H9 (cell line): Measurements from ENCODE around the gene HNRNPLL. TPM values are rescaled to one million over a fixed set of nuclear protein-coding genes. Genes with fewer than 3 reads are reported as not detected.

Source experiments
- DNase-seq: peaks from one replicate; pipeline ENCODE4 v3.0.0-alpha.2; 2017
- H2AFZ ChIP-seq: one replicate; pipeline ENCODE4 v1.6.1; 2013; ENCODE audit warnings: mild to moderate bottlenecking, low read length, control low read depth, moderate library complexity
- H2AK5ac ChIP-seq: 2 replicates; pipeline ENCODE4 v1.6.1; 2013; ENCODE audit warnings: low read length, control low read depth, mixed read lengths; ENCODE audit not compliant: insufficient read length
- H2BK120ac ChIP-seq: one replicate; pipeline ENCODE4 v1.6.1; 2013; ENCODE audit warnings: low read depth, mild to moderate bottlenecking, low read length, control low read depth, inconsistent platforms; ENCODE audit not compliant: poor library complexity, severe bottlenecking
- H2BK12ac ChIP-seq: 2 replicates; pipeline ENCODE4 v1.6.1; 2013; ENCODE audit warnings: low read length, control low read depth, mixed read lengths, low read depth; ENCODE audit not compliant: insufficient read length
- H2BK15ac ChIP-seq: 2 replicates; pipeline ENCODE4 v1.6.1; 2013; ENCODE audit warnings: low read depth, low read length, control low read depth
- H2BK20ac ChIP-seq: one replicate; pipeline ENCODE4 v1.6.1; 2013; ENCODE audit warnings: low read depth, mild to moderate bottlenecking, low read length, control low read depth, inconsistent platforms; ENCODE audit not compliant: poor library complexity, severe bottlenecking
- H2BK5ac ChIP-seq: 2 replicates; pipeline ENCODE4 v1.6.1; 2013; ENCODE audit warnings: low read length, control low read depth, mixed read lengths; ENCODE audit not compliant: insufficient read length
- H3K14ac ChIP-seq: 2 replicates; pipeline ENCODE4 v1.6.1; 2013; ENCODE audit warnings: low read length, control low read depth; ENCODE audit not compliant: insufficient read depth
- H3K18ac ChIP-seq: 2 replicates; pipeline ENCODE4 v1.6.1; 2013; ENCODE audit warnings: low read depth, mild to moderate bottlenecking, mixed read lengths, low read length, control low read depth; ENCODE audit not compliant: insufficient read length
- H3K23ac ChIP-seq: 2 replicates; pipeline ENCODE4 v1.6.1; 2013; ENCODE audit warnings: low read length, control low read depth, mixed read lengths, low read depth; ENCODE audit not compliant: insufficient read length
- H3K23me2 ChIP-seq: 2 replicates; pipeline ENCODE4 v1.6.1; 2013; ENCODE audit warnings: low read depth, mild to moderate bottlenecking, mixed read lengths, low read length, control low read depth; ENCODE audit not compliant: insufficient read length, poor library complexity, severe bottlenecking
- H3K27ac ChIP-seq: 2 replicates; pipeline ENCODE4 v1.5.1; 2013; ENCODE audit warnings: low read length, control low read depth, mixed read lengths, low read depth; ENCODE audit not compliant: insufficient read length
- H3K27me3 ChIP-seq: 2 replicates; pipeline ENCODE4 v1.6.1; 2013; ENCODE audit warnings: low read length, control low read depth, inconsistent platforms; ENCODE audit not compliant: insufficient read depth
- H3K4ac ChIP-seq: 2 replicates; pipeline ENCODE4 v1.6.1; 2013; ENCODE audit warnings: low read depth, mild to moderate bottlenecking, control low read depth, inconsistent platforms, low read length, moderate library complexity
- H3K4me1 ChIP-seq: 2 replicates; pipeline ENCODE4 v1.6.1; 2013; ENCODE audit warnings: low read length, control low read depth, inconsistent platforms; ENCODE audit not compliant: insufficient read depth
- H3K4me2 ChIP-seq: 2 replicates; pipeline ENCODE4 v1.6.1; 2013; ENCODE audit warnings: low read length, control low read depth, mixed read lengths; ENCODE audit not compliant: insufficient read length, insufficient read depth
- H3K56ac ChIP-seq: 2 replicates; pipeline ENCODE4 v1.6.1; 2013; ENCODE audit warnings: low read depth, mild to moderate bottlenecking, mixed read lengths, low read length, control low read depth; ENCODE audit not compliant: insufficient read length
- H3K79me1 ChIP-seq: 2 replicates; pipeline ENCODE4 v1.6.1; 2013; ENCODE audit warnings: low read depth, mild to moderate bottlenecking, moderate library complexity, low read length, control low read depth, inconsistent platforms; ENCODE audit not compliant: insufficient read depth, poor library complexity, severe bottlenecking
- H3K79me2 ChIP-seq: 2 replicates; pipeline ENCODE4 v1.6.1; 2013; ENCODE audit warnings: low read length, control low read depth, inconsistent platforms; ENCODE audit not compliant: insufficient read depth
- H3K9ac ChIP-seq: 2 replicates; pipeline ENCODE4 v1.6.1; 2013; ENCODE audit warnings: low read length, control low read depth, mixed read lengths; ENCODE audit not compliant: insufficient read length; ENCODE audit errors: extremely low read depth
- H3K9me3 ChIP-seq: one replicate; pipeline ENCODE4 v1.6.1; 2013; ENCODE audit warnings: low read depth, low read length, inconsistent platforms; ENCODE audit not compliant: control insufficient read depth
- H3T11ph ChIP-seq: one replicate; pipeline ENCODE4 v1.6.1; 2013; ENCODE audit warnings: mild to moderate bottlenecking, low read length, control low read depth, inconsistent platforms
- H4K20me1 ChIP-seq: one replicate; pipeline ENCODE4 v1.6.1; 2013; ENCODE audit not compliant: control insufficient read depth, insufficient read length, insufficient read depth
- H4K5ac ChIP-seq: 2 replicates; pipeline ENCODE4 v1.6.1; 2013; ENCODE audit warnings: low read depth, mild to moderate bottlenecking, mixed read lengths, low read length, control low read depth; ENCODE audit not compliant: insufficient read length
- H4K8ac ChIP-seq: replicated peaks from 2 replicates; pipeline ENCODE4 v1.6.1; 2013; ENCODE audit warnings: low read length, control low read depth, mixed read lengths, low read depth; ENCODE audit not compliant: insufficient read length
- H4K91ac ChIP-seq: 2 replicates; pipeline ENCODE4 v1.6.1; 2013; ENCODE audit warnings: low read depth, mild to moderate bottlenecking, moderate library complexity, mixed read lengths, low read length, control low read depth; ENCODE audit not compliant: insufficient read length
- H3K27ac Mint-ChIP-seq, 3 experiments: 2 replicates in 2 of 3; 3 replicates in 1 of 3; pipeline ENCODE4 v1.8.0; 2020 to 2021; ENCODE audit warnings: mixed read lengths in 3 of 3, mild to moderate bottlenecking in 1 of 3, moderate library complexity in 1 of 3
- H3K27me3 Mint-ChIP-seq: 2 replicates; pipeline ENCODE4 v1.8.0; 2021; ENCODE audit warnings: low read depth, mild to moderate bottlenecking, moderate library complexity, mixed read lengths
- H3K36me3 Mint-ChIP-seq, 3 experiments: 2 replicates in 2 of 3; 3 replicates in 1 of 3; pipeline ENCODE4 v1.8.0; 2020 to 2021; ENCODE audit warnings: low read depth in 3 of 3, mixed read lengths in 3 of 3; ENCODE audit not compliant: insufficient read depth in 1 of 3
- H3K4me1 Mint-ChIP-seq, 2 experiments: 2 replicates each; pipeline ENCODE4 v1.8.0; 2020; ENCODE audit warnings: mixed read lengths in 2 of 2
- H3K4me3 Mint-ChIP-seq, 2 experiments: 2 replicates in 1 of 2; 3 replicates in 1 of 2; pipeline ENCODE4 v1.8.0; 2020 to 2021; ENCODE audit warnings: mild to moderate bottlenecking in 2 of 2, mixed read lengths in 2 of 2, moderate library complexity in 1 of 2
- H3K9me3 Mint-ChIP-seq, 2 experiments: 2 replicates in 1 of 2; 3 replicates in 1 of 2; pipeline ENCODE4 v1.8.0; 2020; ENCODE audit warnings: mild to moderate bottlenecking in 2 of 2, mixed read lengths in 2 of 2, moderate library complexity in 1 of 2
- WGBS: extraction: QIAGEN DNeasy Blood & Tissue Kit; methylation state at CpG from one replicate; pipeline ENCODE4 v1.1.7; 2013; ENCODE audit warnings: missing lambda C conversion rate, low lambda C conversion rate, mixed read lengths; ENCODE audit not compliant: insufficient read length; ENCODE audit errors: extremely low coverage; 5-methylcytosine and 5-hydroxymethylcytosine counted together
- total RNA-seq: library from RNA; stranded (reverse); gene quantifications from 2 replicates; pipeline ENCODE4 v1.2.1, GENCODE V29; 2021
- TF ChIP-seq, protein P1 (sequence below): fragments of 200-600 bp; sonication (generic); conservative IDR thresholded peaks from 3 replicates; pipeline ENCODE4 v1.8.0; 2021; ENCODE audit warnings: antibody characterized with exemption, mild to moderate bottlenecking

Gene HNRNPLL
- total RNA-seq, 1 experiment from 2014 or later: 52.3 TPM

DNA sequence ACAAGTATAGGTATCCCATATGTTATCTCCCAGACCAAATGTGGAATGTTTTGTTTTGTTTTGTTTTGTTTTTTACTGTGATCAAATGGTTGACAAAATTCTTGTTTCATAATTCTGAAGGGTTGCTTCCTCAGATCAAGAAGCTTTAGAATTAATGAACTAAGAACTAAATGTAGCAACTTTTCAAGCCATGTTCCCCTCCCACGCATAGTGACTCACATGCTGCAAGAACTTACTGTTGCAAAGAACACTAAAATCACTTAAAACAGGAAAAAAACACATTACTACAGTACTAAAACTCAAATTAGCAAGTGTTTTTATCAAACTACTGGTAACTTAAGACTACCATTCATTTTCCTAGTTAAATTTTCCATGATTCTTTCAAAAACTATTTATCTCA lies 30.6 kb downstream of the HNRNPLL start:
- no peak overlapping the region for H3K4ac ChIP-seq
- H4K91ac ChIP-seq: no peak overlapping the region
- H3K14ac ChIP-seq: no peak overlapping the region
- H2BK15ac ChIP-seq: no peak overlapping the region
- H2BK120ac ChIP-seq: no peak overlapping the region
- H4K5ac ChIP-seq: no peak overlapping the region
- Mint-ChIP-seq H3K4me1 (no peaks in the 10 kb centered on the region), H3K27ac (no peak overlapping the region; a peak in 1 of 7 replicates), H3K27me3 (no peaks in the 10 kb centered on the region), H3K9me3 (no peaks in the 10 kb centered on the region), H3K36me3 (peaks cover 24 to 63% (median 60%) of the 10 kb centered on the region in 3 experiments), H3K4me3 (no peak overlapping the region)
- no peaks in the 10 kb centered on the region for H3K9me3 ChIP-seq
- TF ChIP-seq, protein P1, sequence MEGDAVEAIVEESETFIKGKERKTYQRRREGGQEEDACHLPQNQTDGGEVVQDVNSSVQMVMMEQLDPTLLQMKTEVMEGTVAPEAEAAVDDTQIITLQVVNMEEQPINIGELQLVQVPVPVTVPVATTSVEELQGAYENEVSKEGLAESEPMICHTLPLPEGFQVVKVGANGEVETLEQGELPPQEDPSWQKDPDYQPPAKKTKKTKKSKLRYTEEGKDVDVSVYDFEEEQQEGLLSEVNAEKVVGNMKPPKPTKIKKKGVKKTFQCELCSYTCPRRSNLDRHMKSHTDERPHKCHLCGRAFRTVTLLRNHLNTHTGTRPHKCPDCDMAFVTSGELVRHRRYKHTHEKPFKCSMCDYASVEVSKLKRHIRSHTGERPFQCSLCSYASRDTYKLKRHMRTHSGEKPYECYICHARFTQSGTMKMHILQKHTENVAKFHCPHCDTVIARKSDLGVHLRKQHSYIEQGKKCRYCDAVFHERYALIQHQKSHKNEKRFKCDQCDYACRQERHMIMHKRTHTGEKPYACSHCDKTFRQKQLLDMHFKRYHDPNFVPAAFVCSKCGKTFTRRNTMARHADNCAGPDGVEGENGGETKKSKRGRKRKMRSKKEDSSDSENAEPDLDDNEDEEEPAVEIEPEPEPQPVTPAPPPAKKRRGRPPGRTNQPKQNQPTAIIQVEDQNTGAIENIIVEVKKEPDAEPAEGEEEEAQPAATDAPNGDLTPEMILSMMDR: no peak
- H3K27me3 ChIP-seq: no peaks in the 10 kb centered on the region
- H3K23me2 ChIP-seq: no peaks in the 10 kb centered on the region
- no peak overlapping the region for H3K56ac ChIP-seq
- H3K79me1 ChIP-seq: no peaks in the 10 kb centered on the region
- no peaks in the 10 kb centered on the region for H3K79me2 ChIP-seq
- no peaks in the 10 kb centered on the region for H3K4me1 ChIP-seq
- no peak overlapping the region for H2AK5ac ChIP-seq
- H3K9ac ChIP-seq: no peak overlapping the region
- no peak overlapping the region for H3K23ac ChIP-seq
- no peak overlapping the region for H3K4me2 ChIP-seq
- H4K8ac ChIP-seq: no peak overlapping the region
- H3K18ac ChIP-seq: no peak overlapping the region
- H3K27ac ChIP-seq: no peak overlapping the region
- no peak overlapping the region for H2BK5ac ChIP-seq
- no CpG with 5 or more reads among the region's 1 CpG for whole genome bisulfite sequencing
- H2AFZ ChIP-seq: no peak overlapping the region
- no peak for DNase-seq
- no peak overlapping the region for H2BK12ac ChIP-seq
- no peak overlapping the region for H2BK20ac ChIP-seq
- H3T11ph ChIP-seq: no peak overlapping the region
- no peaks in the 10 kb centered on the region for H4K20me1 ChIP-seq
